ENCODE results near the gene YJU2.
"Not testable (repeated sequence)": the region's sequence is repeated elsewhere in the genome, so short reads cannot be mapped to it uniquely, and the experiment has no call there.

Gene YJU2

DNA sequence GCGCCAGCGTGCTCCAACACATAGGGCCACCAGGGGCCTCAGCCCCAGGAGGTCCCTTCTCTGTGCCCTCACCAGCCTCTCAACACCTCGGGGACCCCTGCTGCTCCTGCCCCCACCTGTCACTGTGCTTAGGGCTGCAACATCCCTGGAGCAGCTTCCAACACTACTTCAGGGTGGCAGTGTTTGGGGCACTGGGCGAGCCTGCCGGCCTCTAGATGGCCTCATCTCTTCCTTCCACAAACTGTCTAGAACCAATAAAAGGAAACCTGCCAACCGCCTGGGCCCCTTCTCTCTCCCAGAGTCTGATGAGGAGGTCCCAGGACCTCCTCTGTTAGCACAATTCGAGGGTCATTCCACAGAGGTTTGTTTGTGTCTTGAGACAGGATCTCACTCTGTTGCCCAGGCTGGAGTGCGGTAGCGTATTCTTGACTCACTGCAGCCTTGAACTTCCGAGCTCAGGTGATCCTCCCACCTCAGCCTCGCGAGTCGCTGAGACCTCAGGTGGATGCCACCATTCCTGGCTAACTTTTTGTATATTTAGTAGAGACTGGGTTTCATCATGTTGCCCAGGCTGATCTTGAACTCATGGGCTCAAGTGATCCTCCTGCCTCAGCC lies 22.0 kb downstream of the YJU2 start:
- Histone ChIP-seq H3K4ac (ENCODE audit: low read depth, low read length) (no peak overlapping the region), H3K9me3 (ENCODE audit: insufficient read depth, low read depth, low read length) (peaks cover 1% of the 10 kb centered on the region), H2BK12ac (ENCODE audit: low read length) (no peak overlapping the region), H4K8ac (ENCODE audit: low read depth, low read length) (no peak overlapping the region), H3K79me1 (ENCODE audit: low read length) (no peaks in the 10 kb centered on the region), H3K4me2 (ENCODE audit: low read length) (no peak overlapping the region), H2AK5ac (ENCODE audit: low read length) (no peak overlapping the region), H2BK5ac (ENCODE audit: low read depth, low read length, poor library complexity) (no peak overlapping the region), H4K12ac (ENCODE audit: low read depth, low read length) (no peak overlapping the region), H4K91ac (ENCODE audit: low read depth, low read length) (no peak overlapping the region), H3K23ac (ENCODE audit: low read length) (no peak overlapping the region), H3K36me3 (ENCODE audit: control insufficient read depth in 1 of 2, insufficient read depth in 2 of 2, low read length in 2 of 2) (peaks cover 11 to 17% of the 10 kb centered on the region in 2 experiments), H3K18ac (ENCODE audit: low read length) (no peak overlapping the region), H3K9ac (ENCODE audit: low read length) (no peak overlapping the region), H3K4me1 (ENCODE audit: control insufficient read depth in 1 of 2, insufficient read depth in 2 of 2, low read length in 2 of 2) (no peaks in the 10 kb centered on the region), H3K27me3 (ENCODE audit: insufficient read depth, low read length) (no peaks in the 10 kb centered on the region), H2AFZ (ENCODE audit: insufficient read depth, low read length, poor library complexity) (no peak overlapping the region), H3K4me3 (ENCODE audit: low read depth, low read length) (no peak overlapping the region), H3K14ac (ENCODE audit: low read length) (no peak overlapping the region), H2BK120ac (ENCODE audit: insufficient read depth, low read length, poor library complexity) (no peak overlapping the region), H3K27ac (ENCODE audit: low read depth, low read length) (no peak overlapping the region), H3K79me2 (ENCODE audit: control insufficient read depth, insufficient read depth, low read length, poor library complexity) (no peaks in the 10 kb centered on the region)
- no CpG with 5 or more reads among the region's 13 CpGs for WGBS (ENCODE audit: extremely low coverage, insufficient coverage, insufficient read length)
- no peak for DNase-seq

DNA sequence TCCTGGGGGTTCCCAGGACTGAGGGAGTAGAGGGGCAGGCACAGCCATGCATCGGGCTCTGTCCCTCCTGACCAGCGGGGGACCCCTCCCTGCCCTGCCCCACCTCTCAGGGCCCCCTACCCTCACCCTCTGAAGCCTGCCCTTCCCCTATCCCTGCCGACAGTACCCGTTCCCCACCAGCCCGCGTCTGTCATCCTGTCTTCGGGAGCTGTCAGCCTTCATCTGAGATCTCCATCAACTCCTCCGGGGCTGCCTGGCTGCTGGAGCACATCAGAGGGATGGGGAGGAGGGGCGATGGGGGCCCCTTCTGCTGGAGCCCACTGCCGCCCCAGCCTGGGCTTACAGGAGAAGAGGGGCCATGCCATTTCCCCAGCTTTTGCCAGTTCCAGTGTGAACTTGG lies 26.0 kb downstream of the YJU2 start:
- peaks cover 3 to 6% of the 10 kb centered on the region in 2 experiments for H3K4me1 ChIP-seq (ENCODE audit: control insufficient read depth in 1 of 2, insufficient read depth in 2 of 2, low read length in 2 of 2)
- peaks cover 6 to 13% of the 10 kb centered on the region in 2 experiments for H3K36me3 ChIP-seq (ENCODE audit: control insufficient read depth in 1 of 2, insufficient read depth in 2 of 2, low read length in 2 of 2)
- DNase-seq = no peak
- no peaks in the 10 kb centered on the region for H3K79me2 ChIP-seq (ENCODE audit: control insufficient read depth, insufficient read depth, low read length, poor library complexity)
- no peak overlapping the region for H4K8ac ChIP-seq (ENCODE audit: low read depth, low read length)
- no peak overlapping the region for H3K14ac ChIP-seq (ENCODE audit: low read length)
- no peak overlapping the region for H3K23ac ChIP-seq (ENCODE audit: low read length)
- no peak overlapping the region for H3K18ac ChIP-seq (ENCODE audit: low read length)
- no peak overlapping the region for H4K12ac ChIP-seq (ENCODE audit: low read depth, low read length)
- no peak overlapping the region for H2BK12ac ChIP-seq (ENCODE audit: low read length)
- H3K9ac ChIP-seq (ENCODE audit: low read length) = no peak overlapping the region
- no peak overlapping the region for H2AFZ ChIP-seq (ENCODE audit: insufficient read depth, low read length, poor library complexity)
- no peak overlapping the region for H3K27ac ChIP-seq (ENCODE audit: low read depth, low read length)
- H3K4me3 ChIP-seq (ENCODE audit: low read depth, low read length) = no peak overlapping the region
- no peak overlapping the region for H3K4ac ChIP-seq (ENCODE audit: low read depth, low read length)
- H4K91ac ChIP-seq (ENCODE audit: low read depth, low read length) = no peak overlapping the region
- peaks cover 1% of the 10 kb centered on the region for H3K9me3 ChIP-seq (ENCODE audit: insufficient read depth, low read depth, low read length)
- no peak overlapping the region for H3K4me2 ChIP-seq (ENCODE audit: low read length)
- WGBS (ENCODE audit: extremely low coverage, insufficient coverage, insufficient read length) = no CpG with 5 or more reads among the region's 10 CpGs
- H2BK120ac ChIP-seq (ENCODE audit: insufficient read depth, low read length, poor library complexity) = no peak overlapping the region
- H3K79me1 ChIP-seq (ENCODE audit: low read length) = peaks cover 2% of the 10 kb centered on the region
- no peaks in the 10 kb centered on the region for H3K27me3 ChIP-seq (ENCODE audit: insufficient read depth, low read length)
- H2AK5ac ChIP-seq (ENCODE audit: low read length) = no peak overlapping the region
- no peak overlapping the region for H2BK5ac ChIP-seq (ENCODE audit: low read depth, low read length, poor library complexity)

DNA sequence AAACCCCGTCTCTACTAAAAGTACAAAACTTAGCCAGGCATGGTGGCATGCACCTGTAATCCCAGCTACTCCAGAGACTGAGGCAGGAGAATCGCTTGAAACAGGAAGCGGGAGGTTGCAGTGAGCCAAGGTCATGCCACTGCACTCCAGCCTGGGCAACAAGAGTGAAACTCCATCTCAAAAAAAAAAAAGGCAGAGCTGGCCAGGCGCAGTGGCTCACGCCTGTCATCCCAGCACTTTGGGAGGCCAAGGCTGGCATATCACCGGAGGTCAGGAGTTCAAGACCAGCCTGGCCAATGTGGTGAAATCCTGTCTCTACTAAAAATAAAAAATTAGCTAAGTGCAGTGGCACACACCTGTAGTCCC lies 27.4 kb downstream of the YJU2 start:
- H3K18ac ChIP-seq (ENCODE audit: low read length); H2AK5ac ChIP-seq (ENCODE audit: low read length); H3K36me3 ChIP-seq (ENCODE audit: control insufficient read depth in 1 of 2, insufficient read depth in 2 of 2, low read length in 2 of 2); H4K8ac ChIP-seq (ENCODE audit: low read depth, low read length); H2BK120ac ChIP-seq (ENCODE audit: insufficient read depth, low read length, poor library complexity); H3K4me2 ChIP-seq (ENCODE audit: low read length); H3K4ac ChIP-seq (ENCODE audit: low read depth, low read length); H3K79me1 ChIP-seq (ENCODE audit: low read length); H3K27me3 ChIP-seq (ENCODE audit: insufficient read depth, low read length); H3K9ac ChIP-seq (ENCODE audit: low read length); H4K12ac ChIP-seq (ENCODE audit: low read depth, low read length); H2BK12ac ChIP-seq (ENCODE audit: low read length); H3K79me2 ChIP-seq (ENCODE audit: control insufficient read depth, insufficient read depth, low read length, poor library complexity); H2AFZ ChIP-seq (ENCODE audit: insufficient read depth, low read length, poor library complexity); H3K23ac ChIP-seq (ENCODE audit: low read length); H3K27ac ChIP-seq (ENCODE audit: low read depth, low read length); H3K4me1 ChIP-seq (ENCODE audit: control insufficient read depth in 1 of 2, insufficient read depth in 2 of 2, low read length in 2 of 2); H4K91ac ChIP-seq (ENCODE audit: low read depth, low read length); H3K9me3 ChIP-seq (ENCODE audit: insufficient read depth, low read depth, low read length); H3K4me3 ChIP-seq (ENCODE audit: low read depth, low read length); DNase-seq; H3K14ac ChIP-seq (ENCODE audit: low read length); H2BK5ac ChIP-seq (ENCODE audit: low read depth, low read length, poor library complexity): not testable (repeated sequence)
- whole genome bisulfite sequencing (ENCODE audit: extremely low coverage, insufficient coverage, insufficient read length) = no CpG with 5 or more reads among the region's 6 CpGs

DNA sequence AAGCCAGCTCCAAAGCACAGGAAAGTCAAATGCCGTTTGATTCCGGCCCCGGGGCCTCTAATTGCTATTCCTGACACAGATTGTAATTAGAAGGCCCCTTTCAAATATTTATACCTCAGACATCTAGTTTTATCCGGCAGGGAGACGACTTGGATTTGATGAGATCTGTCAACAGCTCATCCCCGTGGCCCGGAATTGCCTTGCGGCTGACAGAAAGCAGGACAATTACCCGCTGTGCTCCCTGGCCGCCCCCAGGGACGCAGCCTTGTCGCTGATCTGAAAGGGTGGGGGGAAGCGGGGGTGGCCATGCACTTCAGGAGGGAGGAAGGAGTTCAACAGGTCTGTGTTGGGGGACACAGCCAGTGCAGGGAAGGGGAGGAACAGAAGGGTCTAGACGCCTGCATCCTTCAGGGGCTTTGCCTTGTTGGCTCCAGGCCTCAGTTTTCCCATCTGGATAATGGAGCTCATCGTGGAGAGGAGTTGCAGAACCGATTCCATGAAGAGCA lies 30.4 kb downstream of the YJU2 start:
- no peak overlapping the region for H2AFZ ChIP-seq (ENCODE audit: insufficient read depth, low read length, poor library complexity)
- H3K4me1 ChIP-seq (ENCODE audit: control insufficient read depth in 1 of 2, insufficient read depth in 2 of 2, low read length in 2 of 2) = peaks cover 11 to 13% of the 10 kb centered on the region in 2 experiments
- no peak overlapping the region for H3K4ac ChIP-seq (ENCODE audit: low read depth, low read length)
- H3K18ac ChIP-seq (ENCODE audit: low read length) = no peak overlapping the region
- H3K27ac ChIP-seq (ENCODE audit: low read depth, low read length) = no peak overlapping the region
- peak overlapping the region; percentile 7 for H4K91ac ChIP-seq (ENCODE audit: low read depth, low read length)
- H2BK120ac ChIP-seq (ENCODE audit: insufficient read depth, low read length, poor library complexity) = no peak overlapping the region
- DNase-seq = no peak
- H3K79me1 ChIP-seq (ENCODE audit: low read length) = peaks cover 10% of the 10 kb centered on the region
- no peak overlapping the region for H2BK5ac ChIP-seq (ENCODE audit: low read depth, low read length, poor library complexity)
- H3K14ac ChIP-seq (ENCODE audit: low read length) = peak overlapping the region; percentile 2
- no peak overlapping the region for H3K23ac ChIP-seq (ENCODE audit: low read length)
- no peak overlapping the region for H3K4me3 ChIP-seq (ENCODE audit: low read depth, low read length)
- H3K27me3 ChIP-seq (ENCODE audit: insufficient read depth, low read length) = peaks cover 8% of the 10 kb centered on the region
- peaks cover 2% of the 10 kb centered on the region for H3K79me2 ChIP-seq (ENCODE audit: control insufficient read depth, insufficient read depth, low read length, poor library complexity)
- no peaks in the 10 kb centered on the region for H3K36me3 ChIP-seq (ENCODE audit: control insufficient read depth in 1 of 2, insufficient read depth in 2 of 2, low read length in 2 of 2)
- no CpG with 5 or more reads among the region's 16 CpGs for WGBS (ENCODE audit: extremely low coverage, insufficient coverage, insufficient read length)
- no peak overlapping the region for H4K12ac ChIP-seq (ENCODE audit: low read depth, low read length)
- no peaks in the 10 kb centered on the region for H3K9me3 ChIP-seq (ENCODE audit: insufficient read depth, low read depth, low read length)
- no peak overlapping the region for H3K9ac ChIP-seq (ENCODE audit: low read length)
- H3K4me2 ChIP-seq (ENCODE audit: low read length) = no peak overlapping the region
- no peak overlapping the region for H4K8ac ChIP-seq (ENCODE audit: low read depth, low read length)
- H2AK5ac ChIP-seq (ENCODE audit: low read length) = no peak overlapping the region
- no peak overlapping the region for H2BK12ac ChIP-seq (ENCODE audit: low read length)
